Colonic mucosa (tissue), 4 donors: Measurements from ENCODE around the gene RALGPS1. TPM values are rescaled to one million over a fixed set of nuclear protein-coding genes. Genes with fewer than 3 reads are reported as not detected.

Source experiments
- DNase-seq: peaks from one replicate; pipeline ENCODE4 v3.0.0-alpha.2; 2020
- H3K27ac ChIP-seq: fragments of 200-600 bp; one replicate; pipeline ENCODE4 v1.8.0; 2021
- H3K27me3 ChIP-seq: fragments of 200-600 bp; one replicate; pipeline ENCODE4 v1.8.0; 2021
- H3K36me3 ChIP-seq: fragments of 200-600 bp; one replicate; pipeline ENCODE4 v1.8.0; 2021
- H3K4me1 ChIP-seq: fragments of 200-600 bp; one replicate; pipeline ENCODE4 v1.8.0; 2021; ENCODE audit warnings: mild to moderate bottlenecking
- H3K4me3 ChIP-seq: fragments of 200-600 bp; one replicate; pipeline ENCODE4 v1.8.0; 2021
- H3K9ac ChIP-seq, 2 donors: one replicate each; pipeline ENCODE4 v1.7.0; 2013; ENCODE audit warnings: control low read depth in 2 of 2, low read depth in 2 of 2, low read length in 2 of 2
- H3K9me3 ChIP-seq: fragments of 200-600 bp; one replicate; pipeline ENCODE4 v1.8.0; 2021
- intact Hi-C: fragments of 100-400 bp; cut with DNase I; formaldehyde crosslinking; loops from one replicate; pipeline ENCODE4 v1.14.1; 2022
- total RNA-seq, 2 donors: library from RNA; stranded (reverse); fragmentation: NEBNext Ultra II Directional in 1 of 2; extraction: Animal tissue kit (Norgen Biotek cat#: 25700) in 1 of 2; gene quantifications; one replicate each; pipeline ENCODE4 v1.2.1, GENCODE V29; 2021
- TF ChIP-seq, protein P1 (sequence below): fragments of 200-600 bp; IDR thresholded peaks from one replicate; pipeline ENCODE4 v1.8.0; 2022; ENCODE audit warnings: antibody characterized with exemption, mild to moderate bottlenecking
- donor health status: healthy.
- donor health status: DM: no; HTN: no; CAD: no.
- donor health status: DM: no; HTN: no; CAD: no.

Gene RALGPS1
- total RNA-seq, 2 donors from 2014 or later, result 22.6 to 27.2 TPM

DNA sequence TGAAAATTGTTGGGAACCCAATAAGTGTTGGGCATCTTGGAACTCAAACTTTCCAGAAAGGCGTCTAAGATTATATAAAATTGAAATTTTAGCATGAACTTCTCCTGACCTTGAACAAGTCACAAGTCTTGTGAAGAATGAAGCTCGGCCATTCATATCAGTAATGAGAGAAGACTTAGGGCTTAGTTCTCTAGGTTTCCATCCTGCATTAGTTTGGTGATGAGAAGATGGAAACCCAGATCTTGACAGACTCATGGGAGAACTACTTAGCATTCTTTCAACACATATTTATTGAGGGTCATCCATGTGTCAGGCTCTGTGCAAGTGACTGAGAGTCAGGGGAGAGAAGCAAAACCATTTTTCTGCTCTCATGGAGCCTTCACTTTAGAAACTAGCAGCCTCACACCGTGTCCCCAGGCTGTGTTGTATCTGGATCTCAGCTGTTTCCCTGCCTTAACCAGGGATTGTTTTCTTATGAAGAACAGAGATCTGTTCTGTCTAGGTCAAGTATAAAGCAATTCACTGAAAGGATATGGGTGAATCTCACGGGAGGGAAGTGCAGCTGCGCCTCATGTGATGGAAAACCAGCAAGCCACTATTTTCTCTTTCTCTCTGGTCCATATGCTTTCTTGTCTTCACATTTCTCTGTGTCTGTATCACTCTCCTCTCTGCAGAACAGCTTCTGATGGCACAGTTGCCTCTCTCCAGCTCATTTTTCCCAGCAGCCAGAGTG is 353.4 kb downstream of the RALGPS1 start:
- intact Hi-C loops, result no loop called here
- no peak overlapping the region for H3K27ac ChIP-seq
- H3K27me3 ChIP-seq, result no peaks in the 10 kb centered on the region
- DNase-seq, result no peak
- no peak overlapping the region for H3K9ac ChIP-seq
- H3K36me3 ChIP-seq, result no peaks in the 10 kb centered on the region
- H3K9me3 ChIP-seq, result no peaks in the 10 kb centered on the region
- H3K4me1 ChIP-seq, result no peaks in the 10 kb centered on the region
- no peak overlapping the region for H3K4me3 ChIP-seq
- TF ChIP-seq, protein P1, sequence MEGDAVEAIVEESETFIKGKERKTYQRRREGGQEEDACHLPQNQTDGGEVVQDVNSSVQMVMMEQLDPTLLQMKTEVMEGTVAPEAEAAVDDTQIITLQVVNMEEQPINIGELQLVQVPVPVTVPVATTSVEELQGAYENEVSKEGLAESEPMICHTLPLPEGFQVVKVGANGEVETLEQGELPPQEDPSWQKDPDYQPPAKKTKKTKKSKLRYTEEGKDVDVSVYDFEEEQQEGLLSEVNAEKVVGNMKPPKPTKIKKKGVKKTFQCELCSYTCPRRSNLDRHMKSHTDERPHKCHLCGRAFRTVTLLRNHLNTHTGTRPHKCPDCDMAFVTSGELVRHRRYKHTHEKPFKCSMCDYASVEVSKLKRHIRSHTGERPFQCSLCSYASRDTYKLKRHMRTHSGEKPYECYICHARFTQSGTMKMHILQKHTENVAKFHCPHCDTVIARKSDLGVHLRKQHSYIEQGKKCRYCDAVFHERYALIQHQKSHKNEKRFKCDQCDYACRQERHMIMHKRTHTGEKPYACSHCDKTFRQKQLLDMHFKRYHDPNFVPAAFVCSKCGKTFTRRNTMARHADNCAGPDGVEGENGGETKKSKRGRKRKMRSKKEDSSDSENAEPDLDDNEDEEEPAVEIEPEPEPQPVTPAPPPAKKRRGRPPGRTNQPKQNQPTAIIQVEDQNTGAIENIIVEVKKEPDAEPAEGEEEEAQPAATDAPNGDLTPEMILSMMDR, result no peak

DNA sequence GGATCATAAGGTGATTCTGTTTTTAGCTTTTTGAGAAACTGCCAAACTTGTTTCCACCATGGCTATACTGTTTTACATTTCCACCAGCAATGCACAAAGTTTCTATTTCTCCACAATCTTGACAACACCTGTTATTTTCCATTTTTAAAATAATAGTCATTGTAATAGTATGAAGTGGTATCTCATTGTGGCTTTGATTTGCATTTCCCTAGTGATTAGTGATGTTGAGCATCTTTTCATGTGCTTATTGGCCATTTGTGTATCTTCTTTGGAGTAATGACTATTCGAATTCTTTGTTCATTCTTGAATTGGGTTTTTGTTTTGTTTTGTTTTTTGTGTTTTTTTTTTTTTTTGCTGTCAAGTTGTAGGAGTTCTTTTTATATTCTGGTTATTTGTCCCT is 354.9 kb downstream of the RALGPS1 start:
- DNase-seq, result no peak
- Histone ChIP-seq H3K27ac (no peak overlapping the region), H3K4me1 (no peaks in the 10 kb centered on the region), H3K36me3 (no peaks in the 10 kb centered on the region), H3K9ac (no peak overlapping the region), H3K27me3 (no peaks in the 10 kb centered on the region), H3K9me3 (no peaks in the 10 kb centered on the region), H3K4me3 (no peak overlapping the region)
- intact Hi-C loops, result no loop called here
- TF ChIP-seq, protein P1, result no peak

Other genes starting within 250 kb of the RALGPS1 start
- gene ZBTB43, start 109.7 kb upstream of the RALGPS1 start, total RNA-seq, result 10 to 100 TPM; 16.3 to 18.5 TPM
- 10 to 100 TPM in 1 of 2 donors, 1 to 10 TPM in 1; 4.6 to 10.3 TPM for gene ZBTB34, start 54.1 kb upstream of the RALGPS1 start, total RNA-seq
- gene ANGPTL2, start 207.9 kb downstream of the RALGPS1 start, total RNA-seq, result 10 to 100 TPM in 1 of 2 donors, 1 to 10 TPM in 1; 2.7 to 15.1 TPM